ENCODE measurements around the gene MSX1.

Gene MSX1

GRCh38 chr4:4881432-4881831 lies 22.0 kb downstream of the MSX1 start:
- Histone ChIP-seq H3K4me3 (IDR thresholded peaks at IDR 0.05; ENCODE audit: insufficient read depth, low read depth, low read length) (no peak overlapping the region), H3K27me3 (ENCODE audit: insufficient read depth, low read depth) (no peaks in the 10 kb centered on the region), H3K79me2 (ENCODE audit: insufficient read depth, low read depth) (no peaks in the 10 kb centered on the region), H2AFZ (ENCODE audit: low read depth) (no peak overlapping the region), H4K20me1 (ENCODE audit: insufficient read depth) (no peaks in the 10 kb centered on the region), H3K9ac (no peak overlapping the region), H3K4me1 (ENCODE audit: low read depth, poor library complexity, severe bottlenecking) (peaks cover 11% of the 10 kb centered on the region), H3K4me2 (no peak overlapping the region), H3K27ac (no peak overlapping the region), H3K36me3 (ENCODE audit: insufficient read depth) (no peaks in the 10 kb centered on the region)
- no peak for TF ChIP-seq CTCF (conservative IDR thresholded peaks at IDR 0.05; ENCODE audit: low read depth, low read length)

- no peaks in the 10 kb centered on the region for H3K79me2 ChIP-seq (ENCODE audit: insufficient read depth, low read depth)
- peaks cover 11% of the 10 kb centered on the region for H3K4me1 ChIP-seq (ENCODE audit: low read depth, poor library complexity, severe bottlenecking)
- no peak for TF ChIP-seq CTCF (conservative IDR thresholded peaks at IDR 0.05; ENCODE audit: low read depth, low read length)
- no peak overlapping the region for H2AFZ ChIP-seq (ENCODE audit: low read depth)
- no peak overlapping the region for H3K9ac ChIP-seq
- no peaks in the 10 kb centered on the region for H3K27me3 ChIP-seq (ENCODE audit: insufficient read depth, low read depth)
- H3K4me2 ChIP-seq = no peak overlapping the region
- no peaks in the 10 kb centered on the region for H4K20me1 ChIP-seq (ENCODE audit: insufficient read depth)
- no peak overlapping the region for H3K4me3 ChIP-seq (IDR thresholded peaks at IDR 0.05; ENCODE audit: insufficient read depth, low read depth, low read length)
- no peaks in the 10 kb centered on the region for H3K36me3 ChIP-seq (ENCODE audit: insufficient read depth)
- H3K27ac ChIP-seq = no peak overlapping the region
These were observed 25.1 kb downstream of the MSX1 start for GRCh38 chr4:4884611-4885010.

GRCh38 chr4:4887426-4887825 lies 28.0 kb downstream of the MSX1 start:
- Histone ChIP-seq H3K4me3 (IDR thresholded peaks at IDR 0.05; ENCODE audit: insufficient read depth, low read depth, low read length) (no peak overlapping the region), H3K79me2 (ENCODE audit: insufficient read depth, low read depth) (no peaks in the 10 kb centered on the region), H3K9ac (no peak overlapping the region), H3K27ac (no peak overlapping the region), H2AFZ (ENCODE audit: low read depth) (no peak overlapping the region), H3K4me1 (ENCODE audit: low read depth, poor library complexity, severe bottlenecking) (no peaks in the 10 kb centered on the region), H4K20me1 (ENCODE audit: insufficient read depth) (no peaks in the 10 kb centered on the region), H3K27me3 (ENCODE audit: insufficient read depth, low read depth) (no peaks in the 10 kb centered on the region), H3K36me3 (ENCODE audit: insufficient read depth) (no peaks in the 10 kb centered on the region), H3K4me2 (no peak overlapping the region)
- TF ChIP-seq CTCF (conservative IDR thresholded peaks at IDR 0.05; ENCODE audit: low read depth, low read length) = no peak

- H3K27me3 ChIP-seq (ENCODE audit: insufficient read depth, low read depth) = no peaks in the 10 kb centered on the region
- H3K9ac ChIP-seq = no peak overlapping the region
- no peaks in the 10 kb centered on the region for H3K4me1 ChIP-seq (ENCODE audit: low read depth, poor library complexity, severe bottlenecking)
- H3K27ac ChIP-seq = no peak overlapping the region
- no peaks in the 10 kb centered on the region for H3K36me3 ChIP-seq (ENCODE audit: insufficient read depth)
- no peaks in the 10 kb centered on the region for H3K79me2 ChIP-seq (ENCODE audit: insufficient read depth, low read depth)
- H2AFZ ChIP-seq (ENCODE audit: low read depth) = no peak overlapping the region
- no peak overlapping the region for H3K4me2 ChIP-seq
- no peak overlapping the region for H3K4me3 ChIP-seq (IDR thresholded peaks at IDR 0.05; ENCODE audit: insufficient read depth, low read depth, low read length)
- no peak for TF ChIP-seq CTCF (conservative IDR thresholded peaks at IDR 0.05; ENCODE audit: low read depth, low read length)
- H4K20me1 ChIP-seq (ENCODE audit: insufficient read depth) = no peaks in the 10 kb centered on the region
These were observed 29.2 kb downstream of the MSX1 start for GRCh38 chr4:4888695-4889094.

- Histone ChIP-seq H3K27ac (no peak overlapping the region), H2AFZ (ENCODE audit: low read depth) (no peak overlapping the region), H3K27me3 (ENCODE audit: insufficient read depth, low read depth) (no peaks in the 10 kb centered on the region), H3K4me2 (no peak overlapping the region), H3K4me3 (IDR thresholded peaks at IDR 0.05; ENCODE audit: insufficient read depth, low read depth, low read length) (no peak overlapping the region), H3K4me1 (ENCODE audit: low read depth, poor library complexity, severe bottlenecking) (no peaks in the 10 kb centered on the region), H3K36me3 (ENCODE audit: insufficient read depth) (no peaks in the 10 kb centered on the region), H4K20me1 (ENCODE audit: insufficient read depth) (no peaks in the 10 kb centered on the region), H3K9ac (no peak overlapping the region), H3K79me2 (ENCODE audit: insufficient read depth, low read depth) (no peaks in the 10 kb centered on the region)
- no peak for TF ChIP-seq CTCF (conservative IDR thresholded peaks at IDR 0.05; ENCODE audit: low read depth, low read length)
These were observed 30.3 kb downstream of the MSX1 start for GRCh38 chr4:4889781-4890180.
